Measurements from ENCODE around the gene RNU1-4.
"Not testable (repeated sequence)": the region's sequence is repeated elsewhere in the genome, so short reads cannot be mapped to it uniquely, and the experiment has no call there.

RNU1-4 gene

DNA sequence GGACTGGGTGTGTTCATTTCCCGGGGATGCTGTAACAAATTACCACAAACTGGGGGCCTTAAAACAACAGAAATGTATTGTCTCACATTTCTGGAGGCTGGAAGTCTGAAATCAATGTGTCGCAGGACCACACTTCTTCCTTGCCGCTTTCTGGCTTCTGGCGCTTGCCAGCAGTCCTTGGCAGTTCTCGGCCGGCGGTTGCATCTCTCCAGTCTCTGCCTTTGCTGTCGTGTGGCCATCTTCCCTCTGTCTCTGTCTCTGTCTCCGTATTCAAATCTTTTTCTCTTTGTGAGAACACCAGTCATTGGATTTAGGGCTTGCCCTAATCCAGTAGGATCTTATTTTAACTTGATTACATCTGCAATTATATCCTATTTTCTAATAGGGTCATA, 32.9 kb downstream of the RNU1-4 start:
- not testable (repeated sequence) for H3K4me1 ChIP-seq (ENCODE audit: control insufficient read depth, insufficient read depth, low read length); H3K27me3 ChIP-seq (ENCODE audit: control insufficient read depth, insufficient read depth, low read length); H3K36me3 ChIP-seq (ENCODE audit: control insufficient read depth, insufficient read depth, low read length); H3K4me3 ChIP-seq (ENCODE audit: low read length); H3K27ac ChIP-seq (ENCODE audit: low read depth, low read length); H3K9ac ChIP-seq (ENCODE audit: low read length)

DNA sequence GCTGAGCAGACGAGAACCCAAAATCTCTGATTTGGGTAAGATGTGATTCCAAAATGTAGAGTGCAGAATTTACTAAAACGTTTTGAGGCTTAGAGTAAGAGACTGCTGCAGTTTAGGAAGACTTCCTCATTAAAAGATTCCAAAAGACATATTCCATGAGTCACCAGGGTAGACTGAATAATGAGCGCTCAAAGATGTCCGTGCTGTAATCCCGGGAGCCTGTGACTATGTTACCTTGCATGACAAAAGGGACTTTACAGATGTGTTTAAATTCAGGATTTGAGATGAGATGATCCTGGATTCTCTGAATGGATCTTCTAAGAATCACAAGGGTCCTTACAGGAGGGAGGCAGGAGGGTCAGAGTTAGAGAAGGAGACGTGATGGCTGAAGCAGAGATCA, 33.4 kb downstream of the RNU1-4 start:
- not testable (repeated sequence) for H3K4me3 ChIP-seq (ENCODE audit: low read length); H3K9ac ChIP-seq (ENCODE audit: low read length); H3K4me1 ChIP-seq (ENCODE audit: control insufficient read depth, insufficient read depth, low read length)

DNA sequence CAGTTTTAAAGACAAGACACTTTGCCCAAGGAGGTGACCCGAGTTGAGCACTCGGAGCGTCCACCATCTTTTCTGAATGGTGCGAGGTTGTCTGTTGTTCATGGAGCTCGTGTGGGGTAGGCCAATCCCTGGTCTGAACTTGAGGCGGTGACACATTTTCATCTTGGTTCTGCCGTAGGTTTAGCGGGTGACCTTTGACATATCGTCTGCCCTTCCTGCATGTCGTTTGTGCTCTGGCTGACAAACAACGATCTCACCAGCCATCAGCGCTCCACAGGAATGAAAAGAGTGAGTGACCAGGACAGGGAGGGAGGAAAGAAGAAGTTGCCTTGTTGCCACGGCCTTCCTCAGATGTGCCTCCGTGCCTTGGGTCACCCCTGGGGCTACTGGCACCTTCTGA, 34.5 kb downstream of the RNU1-4 start:
- H3K4me3 ChIP-seq (ENCODE audit: low read length); H3K27ac ChIP-seq (ENCODE audit: low read depth, low read length); H3K36me3 ChIP-seq (ENCODE audit: control insufficient read depth, insufficient read depth, low read length); H3K27me3 ChIP-seq (ENCODE audit: control insufficient read depth, insufficient read depth, low read length); H3K4me1 ChIP-seq (ENCODE audit: control insufficient read depth, insufficient read depth, low read length); H3K9ac ChIP-seq (ENCODE audit: low read length): not testable (repeated sequence)

More for the DNA sequence above, 33.4 kb downstream of the RNU1-4 start:
- not testable (repeated sequence) for H3K27me3 ChIP-seq (ENCODE audit: control insufficient read depth, insufficient read depth, low read length); H3K27ac ChIP-seq (ENCODE audit: low read depth, low read length); H3K36me3 ChIP-seq (ENCODE audit: control insufficient read depth, insufficient read depth, low read length)

DNA sequence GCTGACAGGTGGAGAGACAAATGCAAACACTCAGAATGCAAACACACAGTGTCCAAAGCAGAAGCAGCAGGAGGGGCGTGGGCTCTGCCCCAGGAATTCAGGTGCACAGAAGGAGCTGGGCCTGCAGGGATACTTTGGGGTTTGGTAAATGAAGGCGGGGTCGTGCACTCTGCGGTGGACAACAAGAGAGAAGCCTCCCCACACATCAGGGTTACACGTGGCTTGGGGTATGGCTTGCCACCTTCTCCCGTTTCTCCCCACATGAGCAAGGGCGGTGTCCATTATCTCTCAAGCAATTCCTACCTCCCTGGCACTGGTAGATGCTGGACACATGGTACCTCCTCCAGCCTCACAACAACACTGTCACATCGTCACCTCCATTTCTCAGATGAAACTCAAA, 35.0 kb downstream of the RNU1-4 start:
- H3K27ac ChIP-seq (ENCODE audit: low read depth, low read length); H3K27me3 ChIP-seq (ENCODE audit: control insufficient read depth, insufficient read depth, low read length): not testable (repeated sequence)

DNA sequence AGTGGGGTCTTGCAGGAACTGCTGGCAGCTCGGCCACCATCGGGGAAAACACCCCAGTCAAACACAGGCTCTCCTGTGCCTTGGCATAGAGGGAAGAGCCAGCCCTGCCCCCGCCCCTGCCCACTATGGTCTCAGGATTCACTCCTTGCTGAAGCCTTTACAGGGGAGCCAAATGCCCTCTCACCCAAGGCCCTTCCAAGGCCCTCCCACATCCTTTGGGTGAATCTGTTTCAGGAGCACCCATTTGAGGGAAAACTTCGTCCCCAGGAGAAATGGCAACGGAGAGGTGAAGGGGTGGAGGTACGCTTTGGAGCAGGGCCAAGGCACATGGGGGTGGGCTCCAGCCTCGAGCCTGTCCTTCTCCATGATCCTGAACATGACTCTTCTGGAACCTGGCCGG, 35.9 kb downstream of the RNU1-4 start:
- H3K36me3 ChIP-seq (ENCODE audit: control insufficient read depth, insufficient read depth, low read length); H3K27me3 ChIP-seq (ENCODE audit: control insufficient read depth, insufficient read depth, low read length); H3K9ac ChIP-seq (ENCODE audit: low read length); H3K4me3 ChIP-seq (ENCODE audit: low read length); H3K27ac ChIP-seq (ENCODE audit: low read depth, low read length); H3K4me1 ChIP-seq (ENCODE audit: control insufficient read depth, insufficient read depth, low read length): not testable (repeated sequence)

More for the DNA sequence above, 35.0 kb downstream of the RNU1-4 start:
- H3K4me3 ChIP-seq (ENCODE audit: low read length); H3K4me1 ChIP-seq (ENCODE audit: control insufficient read depth, insufficient read depth, low read length); H3K36me3 ChIP-seq (ENCODE audit: control insufficient read depth, insufficient read depth, low read length); H3K9ac ChIP-seq (ENCODE audit: low read length): not testable (repeated sequence)

DNA sequence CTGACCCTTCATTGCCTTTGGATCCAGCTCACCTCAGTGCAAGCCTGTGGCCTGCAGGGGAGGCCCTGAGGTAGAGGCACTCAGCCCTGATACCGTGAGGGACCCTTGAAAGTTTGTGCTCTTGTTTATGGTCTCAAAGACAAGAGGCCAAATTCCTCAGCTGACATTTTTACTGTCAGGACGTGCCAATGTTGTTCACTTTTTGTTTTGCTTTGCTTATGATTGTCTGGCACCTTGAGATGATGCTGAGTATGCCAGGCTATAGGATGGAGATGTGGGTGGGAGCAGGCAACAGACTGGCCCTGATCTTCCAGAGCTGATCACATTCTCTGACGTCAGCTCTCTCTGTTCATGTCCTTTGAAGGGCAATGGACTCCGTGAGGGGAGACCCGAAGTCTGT, 36.5 kb downstream of the RNU1-4 start:
- H3K36me3 ChIP-seq (ENCODE audit: control insufficient read depth, insufficient read depth, low read length); H3K27ac ChIP-seq (ENCODE audit: low read depth, low read length); H3K27me3 ChIP-seq (ENCODE audit: control insufficient read depth, insufficient read depth, low read length); H3K4me1 ChIP-seq (ENCODE audit: control insufficient read depth, insufficient read depth, low read length); H3K9ac ChIP-seq (ENCODE audit: low read length); H3K4me3 ChIP-seq (ENCODE audit: low read length): not testable (repeated sequence)

DNA sequence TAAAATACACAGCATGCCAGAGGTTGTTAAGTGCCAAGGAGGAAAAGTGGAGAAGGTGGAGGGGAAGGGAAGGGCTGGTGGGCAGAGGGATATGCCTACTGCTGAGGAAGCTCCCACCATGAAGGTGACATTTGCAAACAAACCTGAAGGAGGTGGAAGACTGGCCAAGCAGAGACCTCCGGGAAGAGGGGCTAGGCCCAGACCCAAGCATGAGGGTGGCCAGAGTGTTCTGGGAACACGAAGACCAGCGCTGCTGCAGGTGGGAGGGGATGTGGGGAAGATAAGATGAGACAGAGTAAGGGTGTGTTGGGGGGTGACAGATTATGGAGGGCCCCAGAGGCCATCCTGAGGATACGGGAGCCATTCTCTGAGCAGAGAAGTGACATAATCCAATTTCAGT, 37.5 kb downstream of the RNU1-4 start:
- H3K27ac ChIP-seq (ENCODE audit: low read depth, low read length); H3K27me3 ChIP-seq (ENCODE audit: control insufficient read depth, insufficient read depth, low read length); H3K4me1 ChIP-seq (ENCODE audit: control insufficient read depth, insufficient read depth, low read length); H3K4me3 ChIP-seq (ENCODE audit: low read length); H3K36me3 ChIP-seq (ENCODE audit: control insufficient read depth, insufficient read depth, low read length); H3K9ac ChIP-seq (ENCODE audit: low read length): not testable (repeated sequence)

DNA sequence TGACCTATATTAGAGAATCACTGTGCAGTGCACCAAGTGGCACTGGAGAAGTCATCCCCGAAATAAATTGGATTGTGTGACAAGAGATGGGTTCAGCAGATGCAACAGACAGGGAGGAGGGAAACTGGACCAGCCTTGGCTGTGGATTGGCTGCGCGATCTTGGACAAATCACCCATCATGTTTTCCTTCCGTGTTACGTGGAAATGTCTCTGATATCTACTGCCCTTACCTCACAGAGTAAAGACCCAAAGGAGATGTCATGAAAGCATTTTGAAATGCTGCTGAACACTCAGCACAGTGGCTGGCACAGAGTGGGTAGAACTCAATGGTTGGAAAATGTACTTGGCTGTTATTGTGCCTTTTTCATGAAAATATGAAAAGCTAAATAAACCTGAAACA, 39.2 kb downstream of the RNU1-4 start:
- not testable (repeated sequence) for H3K9ac ChIP-seq (ENCODE audit: low read length); H3K4me3 ChIP-seq (ENCODE audit: low read length); H3K4me1 ChIP-seq (ENCODE audit: control insufficient read depth, insufficient read depth, low read length); H3K27ac ChIP-seq (ENCODE audit: low read depth, low read length); H3K27me3 ChIP-seq (ENCODE audit: control insufficient read depth, insufficient read depth, low read length); H3K36me3 ChIP-seq (ENCODE audit: control insufficient read depth, insufficient read depth, low read length)

DNA sequence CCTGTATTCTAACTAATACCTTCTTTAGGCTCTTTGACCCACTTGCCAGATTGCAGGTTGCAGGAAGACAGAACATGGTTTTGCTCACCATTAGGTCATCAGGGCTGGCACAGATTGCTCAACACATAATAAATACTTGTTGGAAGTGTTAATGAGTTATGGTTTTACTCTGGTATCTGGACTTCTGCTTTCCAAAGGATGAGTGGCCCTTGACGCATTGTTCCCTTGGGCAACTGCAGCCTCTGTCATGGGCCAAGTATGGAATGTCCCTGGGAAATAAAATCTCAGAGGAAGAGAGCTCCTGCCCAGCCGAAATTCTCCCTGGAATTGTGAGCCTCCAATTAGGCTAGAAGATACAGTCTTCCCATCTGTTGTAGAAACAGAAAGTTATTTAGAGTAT, 40.7 kb downstream of the RNU1-4 start:
- not testable (repeated sequence) for H3K4me3 ChIP-seq (ENCODE audit: low read length); H3K36me3 ChIP-seq (ENCODE audit: control insufficient read depth, insufficient read depth, low read length); H3K27ac ChIP-seq (ENCODE audit: low read depth, low read length); H3K9ac ChIP-seq (ENCODE audit: low read length); H3K27me3 ChIP-seq (ENCODE audit: control insufficient read depth, insufficient read depth, low read length); H3K4me1 ChIP-seq (ENCODE audit: control insufficient read depth, insufficient read depth, low read length)

DNA sequence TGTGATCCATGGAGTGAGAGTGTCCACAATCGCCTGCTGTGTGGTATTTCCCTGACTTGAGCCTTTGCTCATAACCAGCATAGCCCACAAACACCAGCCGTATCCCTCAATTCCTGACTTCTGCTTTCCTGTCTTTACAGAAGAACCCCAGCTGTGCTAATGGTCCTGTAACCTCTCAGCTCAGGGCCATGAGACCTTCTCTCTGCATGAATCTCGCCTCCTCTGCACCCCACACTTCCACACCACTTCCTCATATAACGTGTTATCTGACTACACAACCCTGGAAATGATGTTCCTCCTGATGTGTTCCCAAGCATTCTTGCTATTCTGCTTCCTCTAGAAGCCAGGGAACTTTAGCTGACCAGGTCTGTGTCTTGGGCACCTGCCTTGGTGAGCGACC, 41.3 kb downstream of the RNU1-4 start:
- H3K27me3 ChIP-seq (ENCODE audit: control insufficient read depth, insufficient read depth, low read length); H3K36me3 ChIP-seq (ENCODE audit: control insufficient read depth, insufficient read depth, low read length); H3K9ac ChIP-seq (ENCODE audit: low read length); H3K27ac ChIP-seq (ENCODE audit: low read depth, low read length); H3K4me3 ChIP-seq (ENCODE audit: low read length); H3K4me1 ChIP-seq (ENCODE audit: control insufficient read depth, insufficient read depth, low read length): not testable (repeated sequence)

DNA sequence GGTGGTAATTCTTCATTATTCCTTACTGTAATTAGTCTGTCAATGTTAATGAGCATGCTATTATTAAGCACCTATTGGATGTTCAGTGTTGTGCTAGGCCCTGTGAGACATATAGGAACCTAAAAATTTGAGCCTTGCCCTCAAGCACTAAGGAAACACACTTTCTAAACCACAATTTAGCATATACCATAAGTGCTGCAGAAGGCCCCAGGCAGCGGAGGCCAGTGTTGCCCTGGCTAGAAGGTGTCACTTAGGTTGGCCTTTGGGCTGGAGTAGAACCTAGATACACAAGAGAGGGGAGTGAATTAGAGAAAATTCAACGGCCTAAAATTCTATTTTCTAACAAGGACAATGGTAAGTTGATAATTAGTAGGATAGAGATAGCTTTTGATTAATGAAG, 44.6 kb downstream of the RNU1-4 start:
- H3K36me3 ChIP-seq (ENCODE audit: control insufficient read depth, insufficient read depth, low read length); H3K9ac ChIP-seq (ENCODE audit: low read length); H3K4me1 ChIP-seq (ENCODE audit: control insufficient read depth, insufficient read depth, low read length); H3K27ac ChIP-seq (ENCODE audit: low read depth, low read length); H3K4me3 ChIP-seq (ENCODE audit: low read length); H3K27me3 ChIP-seq (ENCODE audit: control insufficient read depth, insufficient read depth, low read length): not testable (repeated sequence)

DNA sequence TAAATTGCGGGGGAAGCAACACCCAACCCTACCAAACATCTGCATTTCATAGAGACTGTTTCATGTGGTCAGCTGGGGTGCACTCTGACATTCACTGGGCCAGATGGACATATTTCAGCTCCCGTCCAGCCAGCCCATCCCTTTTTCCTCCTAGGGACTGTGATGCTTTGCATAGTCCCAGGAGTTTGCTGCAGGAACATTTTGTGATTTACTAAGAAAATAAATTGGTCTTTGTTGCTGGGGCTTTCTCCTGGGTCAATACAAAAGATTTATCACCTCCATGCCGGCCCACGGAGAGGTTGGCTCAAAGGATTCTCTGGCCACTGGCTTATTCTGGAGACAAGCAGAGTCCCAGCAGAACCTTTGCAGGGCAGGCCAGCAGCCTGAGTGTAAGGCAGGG, 46.0 kb downstream of the RNU1-4 start:
- H3K4me1 ChIP-seq (ENCODE audit: control insufficient read depth, insufficient read depth, low read length); H3K27ac ChIP-seq (ENCODE audit: low read depth, low read length); H3K4me3 ChIP-seq (ENCODE audit: low read length); H3K9ac ChIP-seq (ENCODE audit: low read length); H3K36me3 ChIP-seq (ENCODE audit: control insufficient read depth, insufficient read depth, low read length); H3K27me3 ChIP-seq (ENCODE audit: control insufficient read depth, insufficient read depth, low read length): not testable (repeated sequence)

DNA sequence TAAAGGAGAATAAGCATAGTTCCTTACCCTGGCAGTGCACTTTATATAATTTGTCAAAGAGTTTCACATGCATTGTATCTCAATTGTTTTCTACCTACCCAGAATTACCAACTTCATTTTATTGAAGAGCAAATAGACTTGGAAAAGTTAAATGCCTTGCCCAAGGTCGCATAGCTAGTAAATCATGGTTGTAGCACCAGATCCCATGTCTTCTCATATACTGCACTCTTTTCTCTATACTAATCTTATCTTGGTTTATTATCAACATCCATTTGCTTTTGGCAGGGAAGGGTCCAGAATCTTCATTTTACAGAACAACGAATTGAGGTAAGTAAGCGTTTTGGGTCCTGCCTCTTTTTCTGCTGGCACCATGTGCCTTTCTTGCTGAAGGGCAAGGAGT, 46.9 kb downstream of the RNU1-4 start:
- not testable (repeated sequence) for H3K4me3 ChIP-seq (ENCODE audit: low read length); H3K9ac ChIP-seq (ENCODE audit: low read length); H3K36me3 ChIP-seq (ENCODE audit: control insufficient read depth, insufficient read depth, low read length); H3K27me3 ChIP-seq (ENCODE audit: control insufficient read depth, insufficient read depth, low read length); H3K4me1 ChIP-seq (ENCODE audit: control insufficient read depth, insufficient read depth, low read length); H3K27ac ChIP-seq (ENCODE audit: low read depth, low read length)

DNA sequence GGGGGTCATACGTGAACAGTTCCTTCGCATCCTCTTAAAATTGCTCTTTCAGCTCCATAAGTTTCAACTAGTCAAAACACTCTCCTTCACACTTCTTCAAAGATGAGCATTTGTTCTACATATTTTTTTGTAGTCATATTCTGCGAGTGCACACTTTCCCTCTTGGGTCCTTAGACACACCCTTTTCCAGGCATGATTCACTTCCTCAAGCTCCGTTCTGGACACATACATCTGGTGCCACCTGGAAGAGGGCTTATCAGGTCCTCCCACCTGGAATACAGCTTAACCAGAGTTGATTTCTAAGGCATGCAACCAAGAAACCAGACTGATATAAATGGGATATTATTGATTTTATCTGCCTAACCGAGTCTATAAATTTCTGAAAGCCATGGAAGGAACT, 47.4 kb downstream of the RNU1-4 start:
- not testable (repeated sequence) for H3K4me1 ChIP-seq (ENCODE audit: control insufficient read depth, insufficient read depth, low read length); H3K27me3 ChIP-seq (ENCODE audit: control insufficient read depth, insufficient read depth, low read length); H3K4me3 ChIP-seq (ENCODE audit: low read length); H3K27ac ChIP-seq (ENCODE audit: low read depth, low read length); H3K36me3 ChIP-seq (ENCODE audit: control insufficient read depth, insufficient read depth, low read length); H3K9ac ChIP-seq (ENCODE audit: low read length)
